Adipocyte (in vitro differentiated cells): ENCODE measurements around the gene SCEL.

ENCODE experiments used
- DNase-seq: peaks from one replicate; pipeline ENCODE4 v3.0.0-alpha.2; 2015; ENCODE audit warnings: low read depth
- H3K27me3 ChIP-seq: replicated peaks from 2 replicates; pipeline ENCODE4 v1.7.0; 2013; ENCODE audit warnings: mild to moderate bottlenecking, low read length, moderate library complexity; ENCODE audit not compliant: control insufficient read depth, insufficient read depth
- H3K36me3 ChIP-seq: 2 replicates; pipeline ENCODE4 v1.7.0; 2013; ENCODE audit warnings: low read length, mild to moderate bottlenecking, moderate library complexity; ENCODE audit not compliant: control insufficient read depth, insufficient read depth, severe bottlenecking
- H3K4me1 ChIP-seq: 2 replicates; pipeline ENCODE4 v1.7.0; 2013; ENCODE audit warnings: mild to moderate bottlenecking, low read length, moderate library complexity; ENCODE audit not compliant: control insufficient read depth, insufficient read depth
- H3K4me3 ChIP-seq: 2 replicates; pipeline ENCODE4 v1.7.0; 2013; ENCODE audit warnings: mild to moderate bottlenecking, low read length, moderate library complexity
- H3K9ac ChIP-seq: 2 replicates; pipeline ENCODE4 v1.7.0; 2013; ENCODE audit warnings: mild to moderate bottlenecking, low read length, moderate library complexity
- H3K9me3 ChIP-seq: 2 replicates; pipeline ENCODE4 v1.7.0; 2013; ENCODE audit warnings: mild to moderate bottlenecking, low read length, moderate library complexity; ENCODE audit not compliant: control insufficient read depth

SCEL gene

GRCh38 chr13:77563111-77563510 is 27.6 kb downstream of the SCEL start:
- no peaks in the 10 kb centered on the region for H3K36me3 ChIP-seq
- peak; percentile 63 for DNase-seq
- no peak overlapping the region for H3K9ac ChIP-seq
- H3K4me1 ChIP-seq: no peaks in the 10 kb centered on the region
- H3K4me3 ChIP-seq: no peak overlapping the region
- no peaks in the 10 kb centered on the region for H3K9me3 ChIP-seq
- H3K27me3 ChIP-seq: no peaks in the 10 kb centered on the region

GRCh38 chr13:77565635-77566034 is 30.1 kb downstream of the SCEL start:
- no peaks in the 10 kb centered on the region for H3K36me3 ChIP-seq
- no peak overlapping the region for H3K4me3 ChIP-seq
- H3K27me3 ChIP-seq: no peaks in the 10 kb centered on the region
- no peak overlapping the region for H3K9ac ChIP-seq
- no peaks in the 10 kb centered on the region for H3K4me1 ChIP-seq
- DNase-seq: peak; percentile 75
- no peaks in the 10 kb centered on the region for H3K9me3 ChIP-seq

GRCh38 chr13:77571956-77572355 is 36.5 kb downstream of the SCEL start:
- Histone ChIP-seq H3K9ac (no peak overlapping the region), H3K27me3 (peaks cover 17% of the 10 kb centered on the region), H3K36me3 (no peaks in the 10 kb centered on the region), H3K9me3 (no peaks in the 10 kb centered on the region), H3K4me1 (no peaks in the 10 kb centered on the region), H3K4me3 (no peak overlapping the region)
- DNase-seq: no peak

- Histone ChIP-seq H3K4me1 (no peaks in the 10 kb centered on the region), H3K9me3 (no peaks in the 10 kb centered on the region), H3K27me3 (peaks cover 32% of the 10 kb centered on the region), H3K9ac (no peak overlapping the region), H3K4me3 (no peak overlapping the region), H3K36me3 (no peaks in the 10 kb centered on the region)
- DNase-seq: no peak
Measured at GRCh38 chr13:77574096-77574495, 38.6 kb downstream of the SCEL start.

GRCh38 chr13:77579959-77580358 is 44.5 kb downstream of the SCEL start:
- Histone ChIP-seq H3K4me1 (no peaks in the 10 kb centered on the region), H3K9me3 (no peaks in the 10 kb centered on the region), H3K36me3 (no peaks in the 10 kb centered on the region), H3K4me3 (no peak overlapping the region), H3K27me3 (peaks cover 36% of the 10 kb centered on the region), H3K9ac (no peak overlapping the region)
- no peak for DNase-seq

GRCh38 chr13:77580748-77581147 is 45.2 kb downstream of the SCEL start:
- Histone ChIP-seq H3K36me3 (no peaks in the 10 kb centered on the region), H3K9me3 (no peaks in the 10 kb centered on the region), H3K9ac (no peak overlapping the region), H3K27me3 (peaks cover 36% of the 10 kb centered on the region), H3K4me3 (no peak overlapping the region), H3K4me1 (no peaks in the 10 kb centered on the region)
- DNase-seq: no peak

- no peak for DNase-seq
- Histone ChIP-seq H3K9ac (no peak overlapping the region), H3K36me3 (no peaks in the 10 kb centered on the region), H3K27me3 (peaks cover 45% of the 10 kb centered on the region), H3K4me3 (no peak overlapping the region), H3K4me1 (no peaks in the 10 kb centered on the region), H3K9me3 (peaks cover 2% of the 10 kb centered on the region)
Measured at GRCh38 chr13:77583581-77583980, 48.1 kb downstream of the SCEL start.

GRCh38 chr13:77584106-77584505 is 48.6 kb downstream of the SCEL start:
- Histone ChIP-seq H3K4me3 (no peak overlapping the region), H3K27me3 (peaks cover 44% of the 10 kb centered on the region), H3K9me3 (peaks cover 2% of the 10 kb centered on the region), H3K36me3 (no peaks in the 10 kb centered on the region), H3K4me1 (no peaks in the 10 kb centered on the region), H3K9ac (no peak overlapping the region)
- no peak for DNase-seq

GRCh38 chr13:77595166-77595810 is 59.8 kb downstream of the SCEL start:
- no peak for DNase-seq
- Histone ChIP-seq H3K4me1 (peaks cover 7% of the 10 kb centered on the region), H3K4me3 (no peak overlapping the region), H3K27me3 (peaks cover 12% of the 10 kb centered on the region), H3K36me3 (no peaks in the 10 kb centered on the region), H3K9me3 (peaks cover 2% of the 10 kb centered on the region), H3K9ac (no peak overlapping the region)

GRCh38 chr13:77596777-77597176 is 61.3 kb downstream of the SCEL start:
- Histone ChIP-seq H3K9ac (no peak overlapping the region), H3K4me1 (peaks cover 7% of the 10 kb centered on the region), H3K4me3 (no peak overlapping the region), H3K36me3 (no peaks in the 10 kb centered on the region), H3K27me3 (peaks cover 7% of the 10 kb centered on the region), H3K9me3 (no peaks in the 10 kb centered on the region)
- DNase-seq: no peak

- DNase-seq: no peak
- Histone ChIP-seq H3K4me3 (no peak overlapping the region), H3K4me1 (peaks cover 7% of the 10 kb centered on the region), H3K36me3 (no peaks in the 10 kb centered on the region), H3K27me3 (peaks cover 6% of the 10 kb centered on the region), H3K9ac (no peak overlapping the region), H3K9me3 (no peaks in the 10 kb centered on the region)
Measured at GRCh38 chr13:77599351-77599750, 63.8 kb downstream of the SCEL start.

GRCh38 chr13:77600701-77601100 is 65.2 kb downstream of the SCEL start:
- Histone ChIP-seq H3K27me3 (peaks cover 2% of the 10 kb centered on the region), H3K9me3 (no peaks in the 10 kb centered on the region), H3K9ac (no peak overlapping the region), H3K36me3 (no peaks in the 10 kb centered on the region), H3K4me1 (peaks cover 7% of the 10 kb centered on the region), H3K4me3 (no peak overlapping the region)
- DNase-seq: no peak
